ENCODE results near the gene TRERF1.

- TF ChIP-seq CTCF (IDR thresholded peaks at IDR 0.05) (no peak), POLR2A (IDR thresholded peaks at IDR 0.05) (no peak)
Observed at GRCh38 chr6:42427871-42428270, 23.9 kb downstream of the TRERF1 start.
